Measurements from ENCODE around the gene SPAG17.

Gene SPAG17

GRCh38 chr1:118012515-118013124 lies 172.4 kb downstream of the SPAG17 start:
- no peak overlapping the region for H3K4me3 ChIP-seq (ENCODE audit: low read depth, low read length)
- in situ Hi-C loops (cut with HindIII; ENCODE audit: low sequenced_read_pairs), result no loop called here
- no peak for DNase-seq (ENCODE audit: low read depth, low spot score)
- no peak for TF ChIP-seq CTCF (IDR thresholded peaks at IDR 0.05; ENCODE audit: low read depth, low read length)

GRCh38 chr1:118008011-118008410 lies 177.0 kb downstream of the SPAG17 start:
- in situ Hi-C loops (cut with HindIII; ENCODE audit: low sequenced_read_pairs), result no loop called here
- no peak overlapping the region for H3K4me3 ChIP-seq (ENCODE audit: low read depth, low read length)
- no peak for DNase-seq (ENCODE audit: low read depth, low spot score)

GRCh38 chr1:118007391-118007790 lies 177.6 kb downstream of the SPAG17 start:
- H3K4me3 ChIP-seq (ENCODE audit: low read depth, low read length), result no peak overlapping the region
- DNase-seq (ENCODE audit: low read depth, low spot score), result no peak
- in situ Hi-C loops (cut with HindIII; ENCODE audit: low sequenced_read_pairs), result no loop called here
- no peak for TF ChIP-seq CTCF (IDR thresholded peaks at IDR 0.05; ENCODE audit: low read depth, low read length)

More at GRCh38 chr1:118008011-118008410, 177.0 kb downstream of the SPAG17 start:
- TF ChIP-seq CTCF (IDR thresholded peaks at IDR 0.05; ENCODE audit: low read depth, low read length), result no peak

GRCh38 chr1:118004312-118004711 lies 180.7 kb downstream of the SPAG17 start:
- no peak overlapping the region for H3K4me3 ChIP-seq (ENCODE audit: low read depth, low read length)
- DNase-seq (ENCODE audit: low read depth, low spot score), result no peak
- in situ Hi-C loops (cut with HindIII; ENCODE audit: low sequenced_read_pairs), result no loop called here
- no peak for TF ChIP-seq CTCF (IDR thresholded peaks at IDR 0.05; ENCODE audit: low read depth, low read length)

- no peak for DNase-seq (ENCODE audit: low read depth, low spot score)
- no peak for TF ChIP-seq CTCF (IDR thresholded peaks at IDR 0.05; ENCODE audit: low read depth, low read length)
Measured at GRCh38 chr1:117985973-117986372, 199.1 kb downstream of the SPAG17 start.

GRCh38 chr1:117985239-117985638 lies 199.8 kb downstream of the SPAG17 start:
- no peak overlapping the region for H3K4me3 ChIP-seq (ENCODE audit: low read depth, low read length)
- DNase-seq (ENCODE audit: low read depth, low spot score), result no peak
- TF ChIP-seq CTCF (IDR thresholded peaks at IDR 0.05; ENCODE audit: low read depth, low read length), result no peak
- in situ Hi-C loops (cut with HindIII; ENCODE audit: low sequenced_read_pairs), result no loop called here

More at GRCh38 chr1:117985973-117986372, 199.1 kb downstream of the SPAG17 start:
- in situ Hi-C loops (cut with HindIII; ENCODE audit: low sequenced_read_pairs), result no loop called here
- H3K4me3 ChIP-seq (ENCODE audit: low read depth, low read length), result no peak overlapping the region
